Vagina (tissue), 2 donors: ENCODE data around the gene CCDC92.

ENCODE experiments used
- POLR2A ChIP-seq, 2 donors: fragments of 450-650 bp; IDR thresholded peaks; one replicate each; pipeline ENCODE4 v1.6.1; 2017; ENCODE audit warnings: antibody characterized with exemption in 2 of 2, mild to moderate bottlenecking in 2 of 2, moderate library complexity in 2 of 2
- TF ChIP-seq, protein P1 (sequence below), 3 experiments: fragments of 450-650 bp in 2 of 3; fragments of 200-600 bp in 1 of 3; sonication (generic) in 1 of 3; IDR thresholded peaks; one replicate each; pipeline ENCODE4 v1.5.1; 2017 to 2019; ENCODE audit warnings: antibody characterized with exemption in 3 of 3, mild to moderate bottlenecking in 2 of 3, moderate library complexity in 2 of 3

DNA sequence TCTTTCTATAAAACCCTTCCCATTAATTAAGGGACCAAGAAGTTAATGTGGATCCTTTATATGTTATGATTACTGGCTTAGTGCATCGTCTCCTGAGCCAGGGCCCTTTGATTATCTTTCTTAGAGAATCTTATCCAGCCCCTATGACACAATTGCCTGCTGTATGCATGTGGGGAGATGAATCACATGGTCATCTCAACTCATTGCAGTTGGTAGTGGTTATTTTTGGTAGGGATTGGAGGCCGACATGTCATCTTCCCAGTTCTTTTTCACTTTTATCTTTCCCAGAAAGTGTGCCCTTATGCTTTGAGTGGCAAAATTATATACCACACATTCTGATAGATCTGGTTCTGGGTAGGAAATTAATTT lies 26.3 kb upstream of the CCDC92 start:
- TF ChIP-seq, protein P1, sequence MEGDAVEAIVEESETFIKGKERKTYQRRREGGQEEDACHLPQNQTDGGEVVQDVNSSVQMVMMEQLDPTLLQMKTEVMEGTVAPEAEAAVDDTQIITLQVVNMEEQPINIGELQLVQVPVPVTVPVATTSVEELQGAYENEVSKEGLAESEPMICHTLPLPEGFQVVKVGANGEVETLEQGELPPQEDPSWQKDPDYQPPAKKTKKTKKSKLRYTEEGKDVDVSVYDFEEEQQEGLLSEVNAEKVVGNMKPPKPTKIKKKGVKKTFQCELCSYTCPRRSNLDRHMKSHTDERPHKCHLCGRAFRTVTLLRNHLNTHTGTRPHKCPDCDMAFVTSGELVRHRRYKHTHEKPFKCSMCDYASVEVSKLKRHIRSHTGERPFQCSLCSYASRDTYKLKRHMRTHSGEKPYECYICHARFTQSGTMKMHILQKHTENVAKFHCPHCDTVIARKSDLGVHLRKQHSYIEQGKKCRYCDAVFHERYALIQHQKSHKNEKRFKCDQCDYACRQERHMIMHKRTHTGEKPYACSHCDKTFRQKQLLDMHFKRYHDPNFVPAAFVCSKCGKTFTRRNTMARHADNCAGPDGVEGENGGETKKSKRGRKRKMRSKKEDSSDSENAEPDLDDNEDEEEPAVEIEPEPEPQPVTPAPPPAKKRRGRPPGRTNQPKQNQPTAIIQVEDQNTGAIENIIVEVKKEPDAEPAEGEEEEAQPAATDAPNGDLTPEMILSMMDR (IDR thresholded peaks at IDR 0.05), result no peak
- no peak for TF ChIP-seq POLR2A (IDR thresholded peaks at IDR 0.05)
